ENCODE measurements around the gene TEX50. TPM values are rescaled to one million over a fixed set of nuclear protein-coding genes. Genes with fewer than 3 reads are reported as not detected.
"Not testable (repeated sequence)": the region's sequence is repeated elsewhere in the genome, so short reads cannot be mapped to it uniquely, and the experiment has no call there.

Gene TEX50
- total RNA-seq (2014; rRNA removed; shearing (Covaris generic)) (not detected in 2 replicates), polyA plus RNA-seq (2016; fragmentation: Nextera tagmentation; extraction: Ambion mirVana) (not detected in 2 replicates)
- long read RNA-seq, result 0 reads

GRCh38 chr1:173635116-173635515 lies at the start of gene TEX50:
Gene TEX50 (plus strand): TSS chr1:173635338. CDS start chr1:173635522, 184 bp downstream.
- Mint-ChIP-seq H3K27me3 (ENCODE audit: insufficient read depth, low read depth, poor library complexity) (peaks cover 3% of the 10 kb centered on the region), H3K36me3 (ENCODE audit: low read depth) (peaks cover 19% of the 10 kb centered on the region), H3K4me3 (no peak within 1 kb of the TSS), H3K27ac (no peak within 1 kb of the TSS), H3K9me3 (peaks cover 16% of the 10 kb centered on the region), H3K4me1 (no peaks in the 10 kb centered on the region)
- H3F3A ChIP-seq (replicated peaks; ENCODE audit: low read depth), result no peaks in the 10 kb centered on the region
- peaks cover 3% of the 10 kb centered on the region; the same call in 1 of the 2 replicates for H3K9me2 ChIP-seq (ENCODE audit: insufficient read depth)
- H3K27ac ChIP-seq (ENCODE audit: low read depth), result no peak within 1 kb of the TSS
- H3K27me3 ChIP-seq (ENCODE audit: insufficient read depth), result no peaks in the 10 kb centered on the region
- no peak within 1 kb of the TSS for H3K4me2 ChIP-seq
- ATAC-seq (no peak), DNase-seq (ENCODE audit: low spot score) (no peak)
- peaks cover 8% of the 10 kb centered on the region for H3K36me3 ChIP-seq (ENCODE audit: insufficient read depth)
- no peaks in the 10 kb centered on the region for H3K79me2 ChIP-seq (replicated peaks; ENCODE audit: insufficient read depth)
- H4K20me1 ChIP-seq (replicated peaks; ENCODE audit: insufficient read depth), result no peaks in the 10 kb centered on the region
- no peak within 1 kb of the TSS for H3K4me3 ChIP-seq
- no peaks in the 10 kb centered on the region for H3K4me1 ChIP-seq (ENCODE audit: insufficient read depth)
- H2AFZ ChIP-seq, result no peak within 1 kb of the TSS
- TF ChIP-seq EZH2 (IDR thresholded peaks at IDR 0.05; ENCODE audit: low read depth, unreplicated experiment) (no peak), CREB1 (CRISPR knock-in tag; IDR thresholded peaks at IDR 0.05; ENCODE audit: low read depth) (no peak), ETS1 (IDR thresholded peaks at IDR 0.05) (no peak), ZNF114 (CRISPR knock-in tag; IDR thresholded peaks at IDR 0.05) (no peak), POLR2AphosphoS5 (IDR thresholded peaks at IDR 0.05; ENCODE audit: low read depth) (no peak), EZH2phosphoT487 (IDR thresholded peaks at IDR 0.05; ENCODE audit: unreplicated experiment) (no peak), STAT1 (IDR thresholded peaks at IDR 0.05; ENCODE audit: unreplicated experiment) (no peak), JUNB (IDR thresholded peaks at IDR 0.05; ENCODE audit: unreplicated experiment) (no peak), CTCF (conservative IDR thresholded peaks at IDR 0.05; ENCODE audit: low read depth in 2 of 2) (no peak)

- peaks cover 6% of the 10 kb centered on the region; the same call in 1 of the 3 replicates for H3K4me1 Mint-ChIP-seq
- Histone ChIP-seq H3K4me2 (no peak overlapping the region), H2AFZ (no peak overlapping the region), H3K9me2 (ENCODE audit: insufficient read depth) (no peaks in the 10 kb centered on the region), H3K27me3 (ENCODE audit: insufficient read depth) (no peaks in the 10 kb centered on the region), H3F3A (replicated peaks; ENCODE audit: low read depth) (no peaks in the 10 kb centered on the region), H3K27ac (ENCODE audit: low read depth) (no peak overlapping the region), H3K36me3 (ENCODE audit: insufficient read depth) (no peaks in the 10 kb centered on the region), H3K4me1 (ENCODE audit: insufficient read depth) (no peaks in the 10 kb centered on the region), H4K20me1 (replicated peaks; ENCODE audit: insufficient read depth) (no peaks in the 10 kb centered on the region), H3K4me3 (no peak overlapping the region), H3K79me2 (replicated peaks; ENCODE audit: insufficient read depth) (no peaks in the 10 kb centered on the region)
- TF ChIP-seq POLR2AphosphoS5 (IDR thresholded peaks at IDR 0.05; ENCODE audit: low read depth) (no peak), ETS1 (IDR thresholded peaks at IDR 0.05) (no peak), REST (IDR thresholded peaks at IDR 0.05; ENCODE audit: unreplicated experiment) (no peak), STAT1 (IDR thresholded peaks at IDR 0.05; ENCODE audit: unreplicated experiment) (no peak), JUNB (IDR thresholded peaks at IDR 0.05; ENCODE audit: unreplicated experiment) (no peak), ZNF331 (CRISPR knock-in tag; IDR thresholded peaks at IDR 0.05; ENCODE audit: low read depth) (no peak), CREB1 (CRISPR knock-in tag; IDR thresholded peaks at IDR 0.05; ENCODE audit: low read depth) (no peak)
- no peaks in the 10 kb centered on the region for H3K36me3 Mint-ChIP-seq (ENCODE audit: low read depth)
- no peak overlapping the region for H3K4me3 Mint-ChIP-seq
- ATAC-seq, result no peak
- DNase-seq (ENCODE audit: low spot score), result no peak
- H3K27ac Mint-ChIP-seq, result no peak overlapping the region
- H3K27me3 Mint-ChIP-seq (ENCODE audit: insufficient read depth, low read depth, poor library complexity), result no peaks in the 10 kb centered on the region
- H3K9me3 Mint-ChIP-seq, result no peaks in the 10 kb centered on the region
These were observed 44.6 kb upstream of the TEX50 start for GRCh38 chr1:173590557-173590956.

GRCh38 chr1:173591138-173591537 lies 44.0 kb upstream of the TEX50 start:
- H3K9me3 Mint-ChIP-seq; H3K4me3 ChIP-seq; H3K9me2 ChIP-seq (ENCODE audit: insufficient read depth); H3K36me3 ChIP-seq (ENCODE audit: insufficient read depth); H3K4me3 Mint-ChIP-seq; H3F3A ChIP-seq (replicated peaks; ENCODE audit: low read depth); H3K4me1 ChIP-seq (ENCODE audit: insufficient read depth); H2AFZ ChIP-seq; H3K79me2 ChIP-seq (replicated peaks; ENCODE audit: insufficient read depth); H3K27me3 Mint-ChIP-seq (ENCODE audit: insufficient read depth, low read depth, poor library complexity); H3K27ac ChIP-seq (ENCODE audit: low read depth); H3K4me1 Mint-ChIP-seq; H3K27me3 ChIP-seq (ENCODE audit: insufficient read depth); H3K27ac Mint-ChIP-seq; H3K36me3 Mint-ChIP-seq (ENCODE audit: low read depth); DNase-seq (ENCODE audit: low spot score); H3K4me2 ChIP-seq; ATAC-seq; H4K20me1 ChIP-seq (replicated peaks; ENCODE audit: insufficient read depth): not testable (repeated sequence)
